GM21825 (cell line): Measurements from ENCODE around the gene IL10RA.

Source experiments
- ATAC-seq: cut with Tn5 transposase; IDR thresholded peaks from one replicate; pipeline ENCODE4 v1.9.1; 2021; ENCODE audit warnings: mild to moderate bottlenecking, moderate library complexity; ENCODE audit not compliant: unreplicated experiment

Gene IL10RA

DNA sequence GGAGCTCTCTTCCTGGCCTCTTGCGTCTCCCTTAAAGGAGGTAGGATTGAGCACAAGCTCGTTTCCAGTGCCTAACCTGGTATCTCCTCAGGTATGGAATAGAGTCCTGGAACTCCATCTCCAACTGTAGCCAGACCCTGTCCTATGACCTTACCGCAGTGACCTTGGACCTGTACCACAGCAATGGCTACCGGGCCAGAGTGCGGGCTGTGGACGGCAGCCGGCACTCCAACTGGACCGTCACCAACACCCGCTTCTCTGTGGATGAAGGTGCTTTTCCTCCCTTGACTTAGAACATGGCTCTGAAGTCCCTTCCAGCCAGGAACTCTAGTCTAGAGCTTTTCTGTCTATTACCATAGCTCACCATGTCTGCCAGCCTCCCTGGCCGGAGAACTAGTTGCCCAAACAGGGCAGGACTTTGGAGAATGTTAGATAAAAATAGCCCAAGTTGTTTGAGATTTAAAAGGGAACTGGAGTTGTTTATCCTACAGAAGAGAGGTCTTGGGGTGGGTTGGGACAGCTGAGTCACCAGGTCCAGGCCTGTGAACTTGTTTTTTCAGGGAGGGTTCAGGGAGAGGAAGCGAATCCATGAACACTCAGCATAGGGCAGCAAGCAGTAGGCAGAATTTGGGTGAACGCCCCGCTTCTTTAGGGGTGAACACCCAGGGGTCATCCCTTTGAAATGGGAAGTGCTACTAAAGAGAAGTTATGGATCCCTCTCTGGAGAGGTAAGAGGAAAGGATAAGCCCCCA is 3.3 kb downstream of the IL10RA start:
- ATAC-seq, result no peak

DNA sequence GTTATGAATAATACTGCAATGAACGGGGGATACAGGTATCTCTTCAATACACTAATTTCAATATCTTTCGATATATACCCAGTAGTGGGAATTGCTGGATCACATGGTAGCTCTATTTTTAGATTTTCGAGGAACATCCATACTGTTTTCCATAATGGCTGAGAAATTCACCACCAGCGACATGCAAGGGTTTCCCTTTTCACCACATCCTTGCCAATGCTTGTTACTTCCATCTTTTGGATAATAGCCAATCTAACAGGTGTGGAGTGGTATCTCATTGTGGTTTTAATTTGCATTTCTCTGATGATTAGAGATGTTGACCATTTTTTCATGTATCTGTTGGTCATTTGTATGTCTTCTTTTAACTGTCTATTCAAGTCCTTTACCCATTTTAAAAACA is 5.9 kb downstream of the IL10RA start:
- no peak for ATAC-seq

- ATAC-seq, result no peak
Observed at GRCh38 chr11:117992620-117993019, 6.4 kb downstream of the IL10RA start.

- no peak for ATAC-seq
Observed at GRCh38 chr11:117993988-117994745, 8.0 kb downstream of the IL10RA start.

GRCh38 chr11:117995472-117995871 is 9.3 kb downstream of the IL10RA start:
- ATAC-seq, result no peak

- ATAC-seq, result no peak
Observed at GRCh38 chr11:117996058-117996457, 9.9 kb downstream of the IL10RA start.

GRCh38 chr11:117997406-117997805 is 11.2 kb downstream of the IL10RA start:
- no peak for ATAC-seq

- peak; percentile 49 for ATAC-seq
Observed at GRCh38 chr11:117997823-117998579, 11.8 kb downstream of the IL10RA start.

GRCh38 chr11:117998664-117999353 is 12.6 kb downstream of the IL10RA start:
- ATAC-seq, result no peak

GRCh38 chr11:117999354-117999993 is 13.3 kb downstream of the IL10RA start:
- ATAC-seq, result no peak

DNA sequence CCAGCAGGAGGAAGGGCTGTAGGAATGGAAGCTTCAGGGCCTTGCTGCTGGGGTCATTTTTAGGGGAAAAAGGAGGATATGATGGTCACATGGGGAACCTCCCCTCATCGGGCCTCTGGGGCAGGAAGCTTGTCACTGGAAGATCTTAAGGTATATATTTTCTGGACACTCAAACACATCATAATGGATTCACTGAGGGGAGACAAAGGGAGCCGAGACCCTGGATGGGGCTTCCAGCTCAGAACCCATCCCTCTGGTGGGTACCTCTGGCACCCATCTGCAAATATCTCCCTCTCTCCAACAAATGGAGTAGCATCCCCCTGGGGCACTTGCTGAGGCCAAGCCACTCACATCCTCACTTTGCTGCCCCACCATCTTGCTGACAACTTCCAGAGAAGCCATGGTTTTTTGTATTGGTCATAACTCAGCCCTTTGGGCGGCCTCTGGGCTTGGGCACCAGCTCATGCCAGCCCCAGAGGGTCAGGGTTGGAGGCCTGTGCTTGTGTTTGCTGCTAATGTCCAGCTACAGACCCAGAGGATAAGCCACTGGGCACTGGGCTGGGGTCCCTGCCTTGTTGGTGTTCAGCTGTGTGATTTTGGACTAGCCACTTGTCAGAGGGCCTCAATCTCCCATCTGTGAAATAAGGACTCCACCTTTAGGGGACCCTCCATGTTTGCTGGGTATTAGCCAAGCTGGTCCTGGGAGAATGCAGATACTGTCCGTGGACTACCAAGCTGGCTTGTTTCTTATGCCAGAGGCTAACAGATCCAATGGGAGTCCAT is 14.1 kb downstream of the IL10RA start:
- no peak for ATAC-seq

DNA sequence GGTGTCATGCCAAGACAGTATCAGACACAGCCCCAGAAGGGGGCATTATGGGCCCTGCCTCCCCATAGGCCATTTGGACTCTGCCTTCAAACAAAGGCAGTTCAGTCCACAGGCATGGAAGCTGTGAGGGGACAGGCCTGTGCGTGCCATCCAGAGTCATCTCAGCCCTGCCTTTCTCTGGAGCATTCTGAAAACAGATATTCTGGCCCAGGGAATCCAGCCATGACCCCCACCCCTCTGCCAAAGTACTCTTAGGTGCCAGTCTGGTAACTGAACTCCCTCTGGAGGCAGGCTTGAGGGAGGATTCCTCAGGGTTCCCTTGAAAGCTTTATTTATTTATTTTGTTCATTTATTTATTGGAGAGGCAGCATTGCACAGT is 14.6 kb downstream of the IL10RA start:
- no peak for ATAC-seq

DNA sequence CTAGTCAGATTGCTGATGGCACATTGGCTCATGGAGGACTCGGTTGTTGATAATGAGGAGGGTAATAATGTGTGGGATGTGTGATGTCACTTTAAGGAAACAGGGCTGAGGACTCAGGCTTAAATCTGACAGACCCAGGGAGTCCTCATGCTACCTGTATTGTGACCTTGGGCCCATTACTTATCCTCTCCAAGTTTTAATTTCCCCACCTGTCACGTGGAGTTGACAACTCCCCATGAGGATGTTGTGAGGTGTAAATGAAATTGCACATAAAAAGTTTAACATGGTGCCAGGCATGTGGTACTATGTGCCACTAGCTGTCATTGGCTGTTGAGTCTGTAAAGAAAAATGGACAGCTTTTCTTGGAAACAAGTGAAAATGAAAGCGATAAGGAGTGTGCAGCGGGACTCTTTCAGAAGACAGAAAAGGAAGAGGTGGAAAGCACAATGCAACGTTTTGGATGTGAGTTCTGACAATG is 15.3 kb downstream of the IL10RA start:
- ATAC-seq, result no peak

DNA sequence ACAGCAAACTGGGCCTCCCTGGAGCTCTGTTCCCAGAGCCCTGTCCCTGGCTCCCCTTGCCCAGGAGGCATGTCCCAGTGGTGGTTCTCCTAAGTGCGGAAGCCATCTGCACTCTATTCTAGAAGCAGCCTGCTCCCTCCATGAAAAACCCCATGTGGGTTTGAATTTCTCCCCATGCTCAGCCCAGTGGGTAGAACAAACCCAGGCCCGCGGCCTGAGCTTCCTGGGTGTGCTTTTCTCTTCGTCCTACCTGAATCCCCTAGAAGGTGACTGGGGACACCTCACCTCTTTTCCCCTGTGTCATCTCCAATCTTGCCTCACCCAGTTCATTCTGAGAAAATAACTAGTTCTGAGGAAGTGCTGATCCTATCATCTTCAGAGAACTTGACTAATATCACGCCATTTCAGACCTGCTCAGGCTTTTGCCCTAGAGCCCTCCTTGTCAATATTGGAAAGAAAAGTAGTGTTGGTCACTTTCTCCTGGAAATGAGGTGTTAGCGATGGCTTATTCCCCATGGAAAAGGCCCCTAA is 15.9 kb downstream of the IL10RA start:
- no peak for ATAC-seq

GRCh38 chr11:118002541-118003423 is 16.6 kb downstream of the IL10RA start:
- no peak for ATAC-seq

DNA sequence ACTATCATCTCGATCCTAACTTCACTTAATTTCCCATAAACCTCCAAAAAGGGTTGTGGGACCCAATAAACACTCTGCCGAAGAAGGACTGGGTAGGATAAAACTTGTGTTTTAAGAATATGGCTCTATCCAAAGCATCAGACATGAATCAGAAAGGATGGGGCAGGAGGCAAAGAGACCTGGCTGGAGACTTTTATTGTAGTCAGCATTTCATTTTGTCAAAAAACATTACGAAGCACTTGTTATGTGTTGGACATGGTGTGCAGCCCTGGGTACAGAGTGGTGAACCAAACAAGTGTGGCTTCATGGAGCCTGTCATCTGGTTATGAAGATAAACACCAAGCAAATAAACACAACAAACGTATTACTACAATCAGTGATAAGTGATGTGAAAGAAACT is 17.3 kb downstream of the IL10RA start:
- no peak for ATAC-seq

DNA sequence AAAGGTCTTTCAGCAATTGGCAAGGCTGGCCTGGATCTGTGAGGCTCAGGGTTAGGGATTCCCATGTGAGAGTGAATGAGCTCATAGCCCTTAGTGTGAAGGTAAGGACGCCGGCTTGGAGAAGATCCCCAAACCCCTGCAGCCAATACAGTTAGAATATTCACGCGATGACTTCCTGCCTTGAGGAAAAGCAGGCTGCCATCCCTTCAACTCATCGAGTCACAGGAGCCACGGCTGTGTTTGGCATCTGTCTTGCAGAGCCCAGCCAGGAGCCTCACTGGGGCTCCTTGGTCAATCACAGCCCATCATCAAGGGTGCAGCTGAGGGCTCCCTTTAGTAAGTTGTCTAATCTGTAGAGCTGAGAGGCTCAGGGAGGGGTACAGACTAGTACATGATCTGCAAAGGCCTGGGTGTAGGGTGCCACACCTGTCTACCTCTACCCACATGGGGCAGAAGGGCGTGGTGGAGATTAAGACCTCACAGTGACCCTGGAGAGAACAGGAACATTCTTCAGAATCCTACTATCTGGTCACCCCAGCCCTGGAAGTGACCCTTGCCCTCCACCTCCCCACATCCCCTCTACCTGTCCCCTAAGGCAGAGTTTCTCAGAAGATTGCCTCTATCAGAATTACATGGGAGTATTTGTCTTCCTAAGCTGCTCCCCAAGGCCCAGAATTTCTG is 18.5 kb downstream of the IL10RA start:
- ATAC-seq, result no peak
